Duodenal mucosa (tissue), 2 donors: ENCODE results near the gene DDX49.

ENCODE experiments used
- H3K27ac ChIP-seq: one replicate; pipeline ENCODE4 v1.7.0; 2013; ENCODE audit warnings: low read depth, low read length
- H3K27me3 ChIP-seq, 2 donors: one replicate each; pipeline ENCODE4 v1.7.0; 2013; ENCODE audit warnings: low read length in 2 of 2, control low read depth in 1 of 2; ENCODE audit not compliant: insufficient read depth in 2 of 2, control insufficient read depth in 1 of 2
- H3K36me3 ChIP-seq, 2 donors: one replicate each; pipeline ENCODE4 v1.7.0; 2013; ENCODE audit warnings: low read length in 2 of 2, control low read depth in 1 of 2; ENCODE audit not compliant: insufficient read depth in 2 of 2, control insufficient read depth in 1 of 2
- H3K4me1 ChIP-seq, 2 donors: one replicate each; pipeline ENCODE4 v1.7.0; 2013; ENCODE audit warnings: low read length in 2 of 2, control low read depth in 1 of 2; ENCODE audit not compliant: insufficient read depth in 2 of 2, control insufficient read depth in 1 of 2
- H3K4me3 ChIP-seq, 2 donors: one replicate each; pipeline ENCODE4 v1.7.0; 2013; ENCODE audit warnings: low read length in 2 of 2, low read depth in 1 of 2
- H3K9ac ChIP-seq, 2 donors: one replicate each; pipeline ENCODE4 v1.7.0; 2013; ENCODE audit warnings: low read length in 2 of 2, low read depth in 1 of 2
- H3K9me3 ChIP-seq, 2 donors: one replicate each; pipeline ENCODE4 v1.7.0; 2013; ENCODE audit warnings: low read length in 2 of 2, control low read depth in 1 of 2; ENCODE audit not compliant: control insufficient read depth in 1 of 2

DDX49 gene

GRCh38 chr19:18928018-18928805 lies 8.7 kb downstream of the DDX49 start:
- Histone ChIP-seq H3K27me3 (no peaks in the 10 kb centered on the region), H3K27ac (no peak overlapping the region), H3K4me3 (no peak overlapping the region), H3K4me1 (peaks cover 0 to 6% of the 10 kb centered on the region in 2 donors), H3K9me3 (no peaks in the 10 kb centered on the region), H3K36me3 (peaks cover 16 to 46% of the 10 kb centered on the region in 2 donors), H3K9ac (no peak overlapping the region)

GRCh38 chr19:18929311-18929710 lies 9.8 kb downstream of the DDX49 start:
- no peak overlapping the region for H3K9ac ChIP-seq
- no peaks in the 10 kb centered on the region for H3K27me3 ChIP-seq
- no peak overlapping the region for H3K4me3 ChIP-seq
- no peaks in the 10 kb centered on the region for H3K9me3 ChIP-seq
- H3K36me3 ChIP-seq: peaks cover 16 to 35% of the 10 kb centered on the region in 2 donors
- no peak overlapping the region for H3K27ac ChIP-seq
- H3K4me1 ChIP-seq: peaks cover 0 to 6% of the 10 kb centered on the region in 2 donors

- H3K9ac ChIP-seq: no peak overlapping the region
- no peak overlapping the region for H3K4me3 ChIP-seq
- H3K27ac ChIP-seq: no peak overlapping the region
- H3K9me3 ChIP-seq: no peaks in the 10 kb centered on the region
- no peaks in the 10 kb centered on the region for H3K27me3 ChIP-seq
- peaks cover 3 to 18% of the 10 kb centered on the region in 2 donors for H3K36me3 ChIP-seq
- H3K4me1 ChIP-seq: peaks cover 0 to 6% of the 10 kb centered on the region in 2 donors
Observed at GRCh38 chr19:18931316-18932162, 12.0 kb downstream of the DDX49 start.

- Histone ChIP-seq H3K36me3 (peaks cover 3 to 16% of the 10 kb centered on the region in 2 donors), H3K4me1 (peaks cover 0 to 6% of the 10 kb centered on the region in 2 donors), H3K4me3 (peak overlapping the region in 1 of 2 donors; percentile 53), H3K9ac (no peak overlapping the region), H3K27me3 (no peaks in the 10 kb centered on the region), H3K27ac (no peak overlapping the region), H3K9me3 (no peaks in the 10 kb centered on the region)
Observed at GRCh38 chr19:18932216-18932841, 12.8 kb downstream of the DDX49 start.

GRCh38 chr19:18933297-18933696 lies 13.8 kb downstream of the DDX49 start:
- Histone ChIP-seq H3K4me1 (peaks cover 0 to 6% of the 10 kb centered on the region in 2 donors), H3K9ac (no peak overlapping the region), H3K4me3 (no peak overlapping the region), H3K36me3 (peaks cover 0 to 8% of the 10 kb centered on the region in 2 donors), H3K27ac (no peak overlapping the region), H3K27me3 (no peaks in the 10 kb centered on the region), H3K9me3 (no peaks in the 10 kb centered on the region)

- Histone ChIP-seq H3K27ac (no peak overlapping the region), H3K4me1 (peaks cover 3 to 5% of the 10 kb centered on the region in 2 donors), H3K9me3 (no peaks in the 10 kb centered on the region), H3K9ac (no peak overlapping the region), H3K27me3 (peaks cover 6 to 13% of the 10 kb centered on the region in 2 donors), H3K4me3 (no peak overlapping the region), H3K36me3 (no peaks in the 10 kb centered on the region)
Observed at GRCh38 chr19:18939163-18939562, 19.6 kb downstream of the DDX49 start.

GRCh38 chr19:18939922-18940768 lies 20.6 kb downstream of the DDX49 start:
- no peaks in the 10 kb centered on the region for H3K36me3 ChIP-seq
- peaks cover 6 to 13% of the 10 kb centered on the region in 2 donors for H3K27me3 ChIP-seq
- no peaks in the 10 kb centered on the region for H3K9me3 ChIP-seq
- peak overlapping the region; percentile 49 to 58 for H3K4me3 ChIP-seq
- peak overlapping the region in 1 of 2 donors; percentile 51 for H3K9ac ChIP-seq
- H3K4me1 ChIP-seq: peaks cover 3 to 5% of the 10 kb centered on the region in 2 donors
- peak overlapping the region; percentile 20 for H3K27ac ChIP-seq

- H3K27me3 ChIP-seq: peaks cover 6 to 13% of the 10 kb centered on the region in 2 donors
- H3K4me1 ChIP-seq: peaks cover 3 to 5% of the 10 kb centered on the region in 2 donors
- no peaks in the 10 kb centered on the region for H3K9me3 ChIP-seq
- peak within 1 kb of the TSS; percentile 20 for H3K27ac ChIP-seq
- peak within 1 kb of the TSS in 1 of 2 donors; percentile 51 for H3K9ac ChIP-seq
- H3K4me3 ChIP-seq: peak within 1 kb of the TSS; percentile 49 to 58
- no peaks in the 10 kb centered on the region for H3K36me3 ChIP-seq
Observed at GRCh38 chr19:18940769-18941627, 21.5 kb downstream of the DDX49 start, which contains the start of gene HOMER3. HOMER3 (minus strand) TSS chr19:18941217; CDS start chr19:18938982, 2,235 bp downstream.
